GM23338 (cell line): ENCODE results near the gene TERT. TPM values are rescaled to one million over a fixed set of nuclear protein-coding genes. Genes with fewer than 3 reads are reported as not detected.

ENCODE experiments used
- ATAC-seq: fragments of 200-7000 bp; cut with Tn5 transposase; 3 replicates; pipeline ENCODE4 v1.9.1; 2020
- DNase-seq: peaks from one replicate; pipeline ENCODE4 v3.0.0-alpha.2; 2015; ENCODE audit warnings: low spot score
- H2AFZ ChIP-seq: fragments of 200-600 bp; sonication (generic); 2 replicates; pipeline ENCODE4 v1.8.0; 2016; ENCODE audit warnings: antibody characterized with exemption, mild to moderate bottlenecking, moderate library complexity
- H3F3A ChIP-seq: fragments of 200-600 bp; sonication (generic); replicated peaks from 2 replicates; pipeline ENCODE4 v1.8.0; 2017; ENCODE audit warnings: antibody characterized with exemption, mixed run types, low read depth
- H3K27ac ChIP-seq: fragments of 200-600 bp; sonication (generic); 2 replicates; pipeline ENCODE4 v1.6.1; 2016; ENCODE audit warnings: low read depth
- H3K27me3 ChIP-seq: fragments of 200-600 bp; sonication (generic); 2 replicates; pipeline ENCODE4 v1.8.0; 2016; ENCODE audit warnings: mild to moderate bottlenecking, mixed run types, moderate library complexity; ENCODE audit not compliant: insufficient read depth
- H3K36me3 ChIP-seq: fragments of 200-600 bp; sonication (generic); 2 replicates; pipeline ENCODE4 v1.8.0; 2016; ENCODE audit warnings: mild to moderate bottlenecking; ENCODE audit not compliant: insufficient read depth
- H3K4me1 ChIP-seq: fragments of 200-600 bp; sonication (generic); 2 replicates; pipeline ENCODE4 v1.8.0; 2016; ENCODE audit warnings: mild to moderate bottlenecking, moderate library complexity; ENCODE audit not compliant: insufficient read depth
- H3K4me2 ChIP-seq: fragments of 200-600 bp; sonication (generic); 2 replicates; pipeline ENCODE4 v1.7.1; 2017; ENCODE audit warnings: mixed run types
- H3K4me3 ChIP-seq: fragments of 200-600 bp; sonication (generic); 2 replicates; pipeline ENCODE4 v1.6.1; 2016; ENCODE audit warnings: mixed run types
- H3K79me2 ChIP-seq: fragments of 200-600 bp; sonication (generic); replicated peaks from 2 replicates; pipeline ENCODE4 v1.8.0; 2017; ENCODE audit warnings: mild to moderate bottlenecking; ENCODE audit not compliant: insufficient read depth
- H3K9me2 ChIP-seq: fragments of 200-600 bp; sonication (generic); 2 replicates; pipeline ENCODE4 v1.8.0; 2017; ENCODE audit not compliant: insufficient read depth
- H4K20me1 ChIP-seq: fragments of 200-600 bp; sonication (generic); replicated peaks from 2 replicates; pipeline ENCODE4 v1.8.0; 2017; ENCODE audit warnings: mild to moderate bottlenecking; ENCODE audit not compliant: insufficient read depth
- H3K27ac Mint-ChIP-seq: 2 replicates; pipeline ENCODE4 v1.8.0; 2020; ENCODE audit warnings: inconsistent platforms, mild to moderate bottlenecking, moderate library complexity, mixed read lengths
- H3K27me3 Mint-ChIP-seq: 3 replicates; pipeline ENCODE4 v1.8.0; 2022; ENCODE audit warnings: low read depth, mild to moderate bottlenecking, moderate library complexity, mixed read lengths, inconsistent platforms; ENCODE audit not compliant: insufficient read depth, poor library complexity
- H3K36me3 Mint-ChIP-seq: 3 replicates; pipeline ENCODE4 v1.8.0; 2021; ENCODE audit warnings: low read depth, mild to moderate bottlenecking, inconsistent platforms, moderate library complexity, mixed read lengths
- H3K4me1 Mint-ChIP-seq: 3 replicates; pipeline ENCODE4 v1.8.0; 2020; ENCODE audit warnings: mild to moderate bottlenecking, inconsistent platforms, mixed read lengths
- H3K4me3 Mint-ChIP-seq: 3 replicates; pipeline ENCODE4 v1.8.0; 2021; ENCODE audit warnings: moderate library complexity, mild to moderate bottlenecking, inconsistent platforms, mixed read lengths
- H3K9me3 Mint-ChIP-seq: 3 replicates; pipeline ENCODE4 v1.8.0; 2020; ENCODE audit warnings: moderate library complexity, mild to moderate bottlenecking, inconsistent platforms, mixed read lengths
- CREB1 ChIP-seq: fragments of 250-450 bp; sonication (Bioruptor Pico); IDR thresholded peaks from 2 replicates; pipeline ENCODE4 v1.5.0; 2020; ENCODE audit warnings: low read depth, mild to moderate bottlenecking, moderate library complexity
- CTCF ChIP-seq, 2 experiments: fragments of 200-600 bp in 1 of 2; sonication (generic) in 1 of 2; conservative IDR thresholded peaks; 2 replicates each; pipeline versions ENCODE4 v1.5.1 to v1.6.1; 2016 to 2017; ENCODE audit warnings: antibody characterized with exemption in 2 of 2, low read depth in 2 of 2, mild to moderate bottlenecking in 2 of 2, moderate library complexity in 1 of 2
- JUNB ChIP-seq: IDR thresholded peaks from one replicate; pipeline ENCODE4 v1.6.1; 2016; ENCODE audit warnings: antibody characterized with exemption; ENCODE audit not compliant: unreplicated experiment
- NANOG ChIP-seq: IDR thresholded peaks from 2 replicates; pipeline ENCODE4 v1.6.1; 2016; ENCODE audit warnings: antibody characterized with exemption, borderline replicate concordance
- REST ChIP-seq: IDR thresholded peaks from one replicate; pipeline ENCODE4 v1.6.1; 2018; ENCODE audit warnings: antibody characterized with exemption; ENCODE audit not compliant: unreplicated experiment
- STAT1 ChIP-seq: IDR thresholded peaks from one replicate; pipeline ENCODE4 v1.6.1; 2016; ENCODE audit warnings: antibody characterized with exemption; ENCODE audit not compliant: unreplicated experiment
- ZNF331 ChIP-seq: fragments of 250-450 bp; sonication (Bioruptor Pico); IDR thresholded peaks from 2 replicates; pipeline ENCODE4 v1.5.0; 2020; ENCODE audit warnings: low read depth, mild to moderate bottlenecking, moderate library complexity
- ZNF462 ChIP-seq: fragments of 250-450 bp; sonication (Bioruptor Pico); IDR thresholded peaks from 2 replicates; pipeline ENCODE4 v1.5.0; 2020; ENCODE audit warnings: mild to moderate bottlenecking, moderate library complexity
- polyA plus RNA-seq: library from polyadenylated mRNA; unstranded; fragments of >200 nt; fragmentation: Nextera tagmentation; extraction: Ambion mirVana; gene quantifications from 2 replicates; pipeline ENCODE4 v1.2.1, GENCODE V29; 2016
- total RNA-seq: library from RNA; depleted of rRNA; stranded (reverse); fragments of >200 nt; shearing (Covaris generic); gene quantifications from 2 replicates; pipeline ENCODE4 v1.2.3, GENCODE V29; 2014

TERT gene
- total and polyA plus RNA-seq, 2 experiments from 2014 or later = 9.8 to 46.4 TPM

GRCh38 chr5:1251678-1252580, 42.9 kb downstream of the TERT start:
- no peak overlapping the region for H3K4me3 ChIP-seq
- Mint-ChIP-seq H3K4me3 (no peak overlapping the region), H3K4me1 (no peaks in the 10 kb centered on the region; the same call in 2 of the 3 replicates), H3K27me3 (peaks cover 4% of the 10 kb centered on the region), H3K36me3 (peaks cover 5% of the 10 kb centered on the region; the same call in 2 of the 3 replicates), H3K27ac (no peak overlapping the region), H3K9me3 (no peaks in the 10 kb centered on the region; the same call in 2 of the 3 replicates)
- no peak overlapping the region for H2AFZ ChIP-seq
- no peaks in the 10 kb centered on the region for H3K4me1 ChIP-seq
- TF ChIP-seq REST = no peak
- no peak for TF ChIP-seq NANOG
- TF ChIP-seq STAT1 = no peak
- TF ChIP-seq JUNB = no peak
- TF ChIP-seq ZNF462 (CRISPR knock-in tag) = no peak
- TF ChIP-seq CTCF (conservative IDR thresholded peaks at IDR 0.05; ENCODE audit: low read depth in 2 of 2) = no peak
- no peak for TF ChIP-seq CREB1 (CRISPR knock-in tag)
- TF ChIP-seq ZNF331 (CRISPR knock-in tag) = no peak
- H3K9me2 ChIP-seq = no peaks in the 10 kb centered on the region
- DNase-seq (no peak), ATAC-seq (no peak; the same call in 2 of the 3 replicates)
- H3K27me3 ChIP-seq = no peaks in the 10 kb centered on the region
- no peaks in the 10 kb centered on the region for H3K36me3 ChIP-seq
- no peaks in the 10 kb centered on the region for H4K20me1 ChIP-seq
- no peak overlapping the region for H3K4me2 ChIP-seq
- H3K79me2 ChIP-seq = no peaks in the 10 kb centered on the region
- no peak overlapping the region for H3K27ac ChIP-seq
- no peaks in the 10 kb centered on the region for H3F3A ChIP-seq
